Ovary (tissue), 9 donors: ENCODE results near the gene TTLL5. TPM values are rescaled to one million over a fixed set of nuclear protein-coding genes. Genes with fewer than 3 reads are reported as not detected.

Source experiments
- DNase-seq, 5 donors: peaks; one replicate each; pipeline ENCODE4 v3.0.0-alpha.2; 2019 to 2020
- H3K27ac ChIP-seq, 2 donors: fragments of 200-600 bp; one replicate each; pipeline versions ENCODE4 v1.5.1 to v1.8.0; 2019 to 2022
- H3K27me3 ChIP-seq: fragments of 200-600 bp; one replicate; pipeline ENCODE4 v1.8.0; 2022
- H3K36me3 ChIP-seq: fragments of 200-600 bp; sonication (generic); one replicate; pipeline ENCODE4 v1.5.1; 2019
- H3K4me1 ChIP-seq: one replicate; pipeline ENCODE4 v1.8.1; 2013; ENCODE audit warnings: mild to moderate bottlenecking, moderate library complexity; ENCODE audit not compliant: insufficient read depth
- H3K4me3 ChIP-seq: fragments of 200-600 bp; sonication (generic); one replicate; pipeline ENCODE4 v1.5.1; 2017
- H3K9me3 ChIP-seq, 2 donors: fragments of 200-600 bp in 1 of 2; sonication (generic) in 1 of 2; one replicate each; pipeline versions ENCODE4 v1.5.1 to v1.8.1; 2013 to 2019; ENCODE audit warnings: mild to moderate bottlenecking in 1 of 2, moderate library complexity in 1 of 2
- EP300 ChIP-seq: sonication (generic); formaldehyde crosslinking; IDR thresholded peaks from one replicate; pipeline ENCODE4 v1.6.1; 2017; ENCODE audit warnings: antibody characterized with exemption
- POLR2A ChIP-seq: fragments of 450-650 bp; IDR thresholded peaks from one replicate; pipeline ENCODE4 v1.6.1; 2017; ENCODE audit warnings: antibody characterized with exemption, mild to moderate bottlenecking, moderate library complexity
- WGBS, 3 donors: extraction: QIAGEN DNeasy Blood & Tissue Kit in 1 of 3; methylation state at CpG; one replicate each; pipeline versions ENCODE4 v1.1.5 to v1.1.7; 2013 to 2017; 5-methylcytosine and 5-hydroxymethylcytosine counted together
- intact Hi-C, 4 donors: fragments of 100-400 bp; cut with DNase I; formaldehyde crosslinking; loops; one replicate each; pipeline versions ENCODE4 v1.11.0 to v1.15.1; 2022 to 2023
- polyA plus RNA-seq, 2 donors: library from polyadenylated mRNA; stranded (reverse); fragments of 200-250 nt in 1 of 2; fragments of 350-450 nt in 1 of 2; fragmentation: Illumina TruSeq in 1 of 2; extraction: RNeasy Lipid Tissue Mini Kit (QIAGEN cat#74804) in 1 of 2; gene quantifications; one replicate each; pipeline ENCODE4 v1.2.3, GENCODE V29; 2013 to 2014
- total RNA-seq, 7 donors: library from RNA; depleted of rRNA in 2 of 7; stranded (reverse); fragments of >200 nt in 2 of 7; fragmentation: NEBNext Ultra II Directional in 3 of 7; extraction: Animal tissue kit (Norgen Biotek cat#: 25700) in 3 of 7; gene quantifications; one replicate each; pipeline versions ENCODE4 v1.1.0 to v1.2.4, GENCODE V29; 2016 to 2023
- TF ChIP-seq, protein P1 (sequence below), 3 donors: fragments of 450-650 bp in 2 of 3; fragments of 200-600 bp in 1 of 3; IDR thresholded peaks; one replicate each; pipeline versions ENCODE4 v1.5.1 to v1.8.0; 2016 to 2022; ENCODE audit warnings: antibody characterized with exemption in 3 of 3, mild to moderate bottlenecking in 1 of 3
- donor health status: DM: no; HTN: no; CAD: no; lungs with moderate emphysema.
- donor health status: DM: no; HTN: no; CAD: no.
- donor health status: Bipolar disorder and iron deficiency.
- donor health status: DM: yes; HTN: yes; CAD: no.
- donor health status: DM: no; HTN: no; CAD: no.
- donor health status: DM: yes; HTN: yes; CAD: no.

TTLL5 gene
- total and polyA plus RNA-seq, 9 donors = 11.0 to 34.9 (median 27.3) TPM

- no peaks in the 10 kb centered on the region for H3K27me3 ChIP-seq
- no peaks in the 10 kb centered on the region for H3K4me1 ChIP-seq
- 79 to 83% (median 81%) methylated on average over 4 of the region's 4 CpGs for WGBS, 3 donors
- no peak overlapping the region for H3K27ac ChIP-seq
- intact Hi-C loops = no loop called here
- H3K4me3 ChIP-seq = no peak overlapping the region
- no peaks in the 10 kb centered on the region for H3K9me3 ChIP-seq
- TF ChIP-seq, protein P1, sequence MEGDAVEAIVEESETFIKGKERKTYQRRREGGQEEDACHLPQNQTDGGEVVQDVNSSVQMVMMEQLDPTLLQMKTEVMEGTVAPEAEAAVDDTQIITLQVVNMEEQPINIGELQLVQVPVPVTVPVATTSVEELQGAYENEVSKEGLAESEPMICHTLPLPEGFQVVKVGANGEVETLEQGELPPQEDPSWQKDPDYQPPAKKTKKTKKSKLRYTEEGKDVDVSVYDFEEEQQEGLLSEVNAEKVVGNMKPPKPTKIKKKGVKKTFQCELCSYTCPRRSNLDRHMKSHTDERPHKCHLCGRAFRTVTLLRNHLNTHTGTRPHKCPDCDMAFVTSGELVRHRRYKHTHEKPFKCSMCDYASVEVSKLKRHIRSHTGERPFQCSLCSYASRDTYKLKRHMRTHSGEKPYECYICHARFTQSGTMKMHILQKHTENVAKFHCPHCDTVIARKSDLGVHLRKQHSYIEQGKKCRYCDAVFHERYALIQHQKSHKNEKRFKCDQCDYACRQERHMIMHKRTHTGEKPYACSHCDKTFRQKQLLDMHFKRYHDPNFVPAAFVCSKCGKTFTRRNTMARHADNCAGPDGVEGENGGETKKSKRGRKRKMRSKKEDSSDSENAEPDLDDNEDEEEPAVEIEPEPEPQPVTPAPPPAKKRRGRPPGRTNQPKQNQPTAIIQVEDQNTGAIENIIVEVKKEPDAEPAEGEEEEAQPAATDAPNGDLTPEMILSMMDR (IDR thresholded peaks at IDR 0.05) = no peak
- no peak for TF ChIP-seq EP300
- H3K36me3 ChIP-seq = no peaks in the 10 kb centered on the region
- DNase-seq = no peak
These were observed 33.6 kb upstream of the TTLL5 start for GRCh38 chr14:75627406-75627805.

DNA sequence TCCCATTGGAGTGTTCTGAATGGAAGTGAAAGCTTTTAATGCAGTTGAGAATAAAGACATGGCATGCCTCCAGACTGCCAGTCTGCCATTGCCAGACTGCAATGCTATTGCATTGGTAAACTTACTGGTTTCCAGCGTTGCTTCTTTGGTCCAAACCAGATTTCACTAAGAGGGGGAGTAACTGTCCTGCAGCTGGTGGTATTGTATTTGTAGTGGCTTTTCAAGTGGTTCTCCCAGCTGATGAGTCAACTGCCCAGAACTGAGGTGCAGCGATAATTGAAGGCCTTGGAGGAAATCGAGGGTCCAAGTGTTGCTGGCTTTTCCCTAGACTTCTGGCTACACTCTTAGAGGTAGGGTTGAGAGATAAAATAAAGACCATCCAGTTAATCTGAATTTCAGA, 32.2 kb upstream of the TTLL5 start:
- no peaks in the 10 kb centered on the region for H3K4me1 ChIP-seq
- H3K36me3 ChIP-seq = no peaks in the 10 kb centered on the region
- DNase-seq = no peak
- intact Hi-C loops = no loop called here
- 55 to 80% (median 61%) methylated on average over 3 of the region's 3 CpGs for WGBS, 3 donors
- no peaks in the 10 kb centered on the region for H3K27me3 ChIP-seq
- H3K27ac ChIP-seq = no peak overlapping the region
- no peak for TF ChIP-seq POLR2A
- TF ChIP-seq, protein P1 (IDR thresholded peaks at IDR 0.05) = no peak
- TF ChIP-seq EP300 = no peak
- H3K9me3 ChIP-seq = no peaks in the 10 kb centered on the region
- no peak overlapping the region for H3K4me3 ChIP-seq

DNA sequence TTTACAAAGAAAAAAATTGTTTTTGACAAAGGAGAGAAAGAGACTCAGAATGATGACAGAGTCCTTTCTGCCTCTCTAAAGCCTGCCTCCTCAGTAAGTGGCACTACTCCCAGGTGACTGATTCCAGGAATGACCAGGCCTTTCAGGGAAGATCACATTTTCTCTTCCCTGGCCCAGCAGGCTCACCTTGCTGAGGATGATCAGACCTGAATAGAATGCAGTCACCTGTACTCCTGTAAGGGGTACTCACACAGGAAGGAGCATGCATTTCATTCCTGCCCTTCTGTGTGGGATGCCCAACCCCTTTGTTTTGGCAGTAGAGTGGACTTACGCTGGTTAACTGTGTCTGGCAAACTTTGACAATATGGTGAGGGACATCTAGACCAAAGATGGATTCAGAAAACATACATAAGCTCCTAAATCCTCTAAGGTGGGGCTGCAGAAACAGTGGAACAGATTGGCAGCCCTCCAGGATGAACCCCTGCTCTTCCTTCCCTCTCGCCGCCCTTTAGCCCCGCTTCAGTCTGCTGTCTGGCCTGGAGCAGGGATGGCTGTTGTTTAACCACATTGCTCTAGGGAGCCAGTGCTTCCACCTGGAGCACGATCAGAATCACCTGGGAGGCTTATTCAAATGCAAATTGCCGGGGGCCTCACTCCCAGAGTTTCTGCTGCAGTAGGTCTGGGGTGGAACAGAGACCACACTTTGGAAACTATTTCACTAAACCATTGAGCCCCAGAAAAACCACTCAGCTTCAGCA, 30.2 kb upstream of the TTLL5 start:
- Histone ChIP-seq H3K4me1 (no peaks in the 10 kb centered on the region), H3K9me3 (no peaks in the 10 kb centered on the region), H3K27me3 (no peaks in the 10 kb centered on the region), H3K4me3 (no peak overlapping the region), H3K36me3 (no peaks in the 10 kb centered on the region), H3K27ac (no peak overlapping the region)
- TF ChIP-seq POLR2A (no peak), EP300 (no peak)
- TF ChIP-seq, protein P1 (IDR thresholded peaks at IDR 0.05) = no peak
- WGBS, 3 donors = 82 to 86% (median 84%) methylated on average over 6 of the region's 6 CpGs
- no peak for DNase-seq
- intact Hi-C loops = no loop called here

DNA sequence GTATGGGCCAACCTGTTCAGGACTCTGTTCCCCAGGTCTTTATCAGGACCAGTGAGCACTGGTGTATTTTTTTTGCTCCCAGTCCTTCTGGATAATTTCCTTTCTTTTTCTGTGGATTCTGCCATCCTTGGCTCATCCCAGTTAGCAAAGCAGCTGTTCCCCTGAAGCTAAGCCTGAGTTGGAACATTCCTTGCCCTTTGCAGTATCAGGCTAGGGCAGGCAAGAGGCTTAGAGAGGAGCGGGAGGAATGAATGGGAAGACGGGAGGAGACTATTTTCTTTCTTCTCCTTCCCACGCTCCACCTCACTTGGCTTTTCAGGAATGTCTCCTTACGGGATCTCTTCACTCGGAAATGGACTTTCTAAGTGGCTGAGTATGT, 29.6 kb upstream of the TTLL5 start:
- WGBS, 3 donors = 6 to 33% (median 11%) methylated on average over 5 of the region's 5 CpGs
- DNase-seq = no peak
- intact Hi-C loops = no loop called here
- no peak overlapping the region for H3K27ac ChIP-seq
- H3K9me3 ChIP-seq = no peaks in the 10 kb centered on the region
- no peaks in the 10 kb centered on the region for H3K27me3 ChIP-seq
- TF ChIP-seq EP300 (no peak), POLR2A (no peak)
- TF ChIP-seq, protein P1 (IDR thresholded peaks at IDR 0.05) = no peak
- no peaks in the 10 kb centered on the region for H3K4me1 ChIP-seq
- no peaks in the 10 kb centered on the region for H3K36me3 ChIP-seq
- no peak overlapping the region for H3K4me3 ChIP-seq
